Measurements from ENCODE around the gene AADACL4. TPM values are rescaled to one million over a fixed set of nuclear protein-coding genes. Genes with fewer than 3 reads are reported as not detected.

Gene AADACL4
- total and polyA plus RNA-seq, 2 experiments from 2014 or later = not detected

- H3F3A ChIP-seq (replicated peaks; ENCODE audit: low read depth) = 0 out of 2 replicates have a peak, but pooled peaks cover 4% of the 10 kb centered on the region
- ATAC-seq (no peak), DNase-seq (ENCODE audit: low spot score) (no peak)
- Mint-ChIP-seq H3K4me3 (no peak overlapping the region), H3K27ac (no peak overlapping the region), H3K27me3 (ENCODE audit: insufficient read depth, low read depth, poor library complexity) (peaks cover 11% of the 10 kb centered on the region), H3K9me3 (no peaks in the 10 kb centered on the region), H3K36me3 (ENCODE audit: low read depth) (peaks cover 50% of the 10 kb centered on the region), H3K4me1 (peaks cover 43% of the 10 kb centered on the region)
- no peak overlapping the region for H3K4me3 ChIP-seq
- H4K20me1 ChIP-seq (replicated peaks; ENCODE audit: insufficient read depth) = no peaks in the 10 kb centered on the region; the same call in 1 of the 2 replicates
- H3K27ac ChIP-seq (ENCODE audit: low read depth) = no peak overlapping the region
- TF ChIP-seq JUNB (IDR thresholded peaks at IDR 0.05; ENCODE audit: unreplicated experiment) (no peak), NANOG (IDR thresholded peaks at IDR 0.05; ENCODE audit: borderline replicate concordance) (no peak), ETS1 (IDR thresholded peaks at IDR 0.05) (no peak), EZH2 (IDR thresholded peaks at IDR 0.05; ENCODE audit: low read depth, unreplicated experiment) (no peak), CREB1 (CRISPR knock-in tag; IDR thresholded peaks at IDR 0.05; ENCODE audit: low read depth) (no peak), ZNF114 (CRISPR knock-in tag; IDR thresholded peaks at IDR 0.05) (no peak), EZH2phosphoT487 (IDR thresholded peaks at IDR 0.05; ENCODE audit: unreplicated experiment) (no peak), POLR2AphosphoS5 (IDR thresholded peaks at IDR 0.05; ENCODE audit: low read depth) (no peak)
- TF ChIP-seq, protein P1, sequence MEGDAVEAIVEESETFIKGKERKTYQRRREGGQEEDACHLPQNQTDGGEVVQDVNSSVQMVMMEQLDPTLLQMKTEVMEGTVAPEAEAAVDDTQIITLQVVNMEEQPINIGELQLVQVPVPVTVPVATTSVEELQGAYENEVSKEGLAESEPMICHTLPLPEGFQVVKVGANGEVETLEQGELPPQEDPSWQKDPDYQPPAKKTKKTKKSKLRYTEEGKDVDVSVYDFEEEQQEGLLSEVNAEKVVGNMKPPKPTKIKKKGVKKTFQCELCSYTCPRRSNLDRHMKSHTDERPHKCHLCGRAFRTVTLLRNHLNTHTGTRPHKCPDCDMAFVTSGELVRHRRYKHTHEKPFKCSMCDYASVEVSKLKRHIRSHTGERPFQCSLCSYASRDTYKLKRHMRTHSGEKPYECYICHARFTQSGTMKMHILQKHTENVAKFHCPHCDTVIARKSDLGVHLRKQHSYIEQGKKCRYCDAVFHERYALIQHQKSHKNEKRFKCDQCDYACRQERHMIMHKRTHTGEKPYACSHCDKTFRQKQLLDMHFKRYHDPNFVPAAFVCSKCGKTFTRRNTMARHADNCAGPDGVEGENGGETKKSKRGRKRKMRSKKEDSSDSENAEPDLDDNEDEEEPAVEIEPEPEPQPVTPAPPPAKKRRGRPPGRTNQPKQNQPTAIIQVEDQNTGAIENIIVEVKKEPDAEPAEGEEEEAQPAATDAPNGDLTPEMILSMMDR (conservative IDR thresholded peaks at IDR 0.05; ENCODE audit: low read depth in 2 of 2) = no peak
- TF ChIP-seq, protein P2, sequence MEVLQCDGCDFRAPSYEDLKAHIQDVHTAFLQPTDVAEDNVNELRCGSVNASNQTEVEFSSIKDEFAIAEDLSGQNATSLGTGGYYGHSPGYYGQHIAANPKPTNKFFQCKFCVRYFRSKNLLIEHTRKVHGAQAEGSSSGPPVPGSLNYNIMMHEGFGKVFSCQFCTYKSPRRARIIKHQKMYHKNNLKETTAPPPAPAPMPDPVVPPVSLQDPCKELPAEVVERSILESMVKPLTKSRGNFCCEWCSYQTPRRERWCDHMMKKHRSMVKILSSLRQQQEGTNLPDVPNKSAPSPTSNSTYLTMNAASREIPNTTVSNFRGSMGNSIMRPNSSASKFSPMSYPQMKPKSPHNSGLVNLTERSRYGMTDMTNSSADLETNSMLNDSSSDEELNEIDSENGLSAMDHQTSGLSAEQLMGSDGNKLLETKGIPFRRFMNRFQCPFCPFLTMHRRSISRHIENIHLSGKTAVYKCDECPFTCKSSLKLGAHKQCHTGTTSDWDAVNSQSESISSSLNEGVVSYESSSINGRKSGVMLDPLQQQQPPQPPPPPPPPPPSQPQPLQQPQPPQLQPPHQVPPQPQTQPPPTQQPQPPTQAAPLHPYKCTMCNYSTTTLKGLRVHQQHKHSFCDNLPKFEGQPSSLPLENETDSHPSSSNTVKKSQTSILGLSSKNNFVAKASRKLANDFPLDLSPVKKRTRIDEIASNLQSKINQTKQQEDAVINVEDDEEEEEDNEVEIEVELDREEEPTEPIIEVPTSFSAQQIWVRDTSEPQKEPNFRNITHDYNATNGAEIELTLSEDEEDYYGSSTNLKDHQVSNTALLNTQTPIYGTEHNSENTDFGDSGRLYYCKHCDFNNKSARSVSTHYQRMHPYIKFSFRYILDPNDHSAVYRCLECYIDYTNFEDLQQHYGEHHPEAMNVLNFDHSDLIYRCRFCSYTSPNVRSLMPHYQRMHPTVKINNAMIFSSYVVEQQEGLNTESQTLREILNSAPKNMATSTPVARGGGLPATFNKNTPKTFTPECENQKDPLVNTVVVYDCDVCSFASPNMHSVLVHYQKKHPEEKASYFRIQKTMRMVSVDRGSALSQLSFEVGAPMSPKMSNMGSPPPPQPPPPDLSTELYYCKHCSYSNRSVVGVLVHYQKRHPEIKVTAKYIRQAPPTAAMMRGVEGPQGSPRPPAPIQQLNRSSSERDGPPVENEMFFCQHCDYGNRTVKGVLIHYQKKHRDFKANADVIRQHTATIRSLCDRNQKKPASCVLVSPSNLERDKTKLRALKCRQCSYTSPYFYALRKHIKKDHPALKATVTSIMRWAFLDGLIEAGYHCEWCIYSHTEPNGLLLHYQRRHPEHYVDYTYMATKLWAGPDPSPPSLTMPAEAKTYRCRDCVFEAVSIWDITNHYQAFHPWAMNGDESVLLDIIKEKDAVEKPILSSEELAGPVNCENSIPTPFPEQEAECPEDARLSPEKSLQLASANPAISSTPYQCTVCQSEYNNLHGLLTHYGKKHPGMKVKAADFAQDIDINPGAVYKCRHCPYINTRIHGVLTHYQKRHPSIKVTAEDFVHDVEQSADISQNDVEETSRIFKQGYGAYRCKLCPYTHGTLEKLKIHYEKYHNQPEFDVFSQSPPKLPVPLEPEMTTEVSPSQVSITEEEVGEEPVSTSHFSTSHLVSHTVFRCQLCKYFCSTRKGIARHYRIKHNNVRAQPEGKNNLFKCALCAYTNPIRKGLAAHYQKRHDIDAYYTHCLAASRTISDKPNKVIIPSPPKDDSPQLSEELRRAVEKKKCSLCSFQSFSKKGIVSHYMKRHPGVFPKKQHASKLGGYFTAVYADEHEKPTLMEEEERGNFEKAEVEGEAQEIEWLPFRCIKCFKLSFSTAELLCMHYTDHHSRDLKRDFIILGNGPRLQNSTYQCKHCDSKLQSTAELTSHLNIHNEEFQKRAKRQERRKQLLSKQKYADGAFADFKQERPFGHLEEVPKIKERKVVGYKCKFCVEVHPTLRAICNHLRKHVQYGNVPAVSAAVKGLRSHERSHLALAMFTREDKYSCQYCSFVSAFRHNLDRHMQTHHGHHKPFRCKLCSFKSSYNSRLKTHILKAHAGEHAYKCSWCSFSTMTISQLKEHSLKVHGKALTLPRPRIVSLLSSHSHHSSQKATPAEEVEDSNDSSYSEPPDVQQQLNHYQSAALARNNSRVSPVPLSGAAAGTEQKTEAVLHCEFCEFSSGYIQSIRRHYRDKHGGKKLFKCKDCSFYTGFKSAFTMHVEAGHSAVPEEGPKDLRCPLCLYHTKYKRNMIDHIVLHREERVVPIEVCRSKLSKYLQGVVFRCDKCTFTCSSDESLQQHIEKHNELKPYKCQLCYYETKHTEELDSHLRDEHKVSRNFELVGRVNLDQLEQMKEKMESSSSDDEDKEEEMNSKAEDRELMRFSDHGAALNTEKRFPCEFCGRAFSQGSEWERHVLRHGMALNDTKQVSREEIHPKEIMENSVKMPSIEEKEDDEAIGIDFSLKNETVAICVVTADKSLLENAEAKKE (CRISPR knock-in tag; IDR thresholded peaks at IDR 0.05) = no peak
- TF ChIP-seq, protein P3, sequence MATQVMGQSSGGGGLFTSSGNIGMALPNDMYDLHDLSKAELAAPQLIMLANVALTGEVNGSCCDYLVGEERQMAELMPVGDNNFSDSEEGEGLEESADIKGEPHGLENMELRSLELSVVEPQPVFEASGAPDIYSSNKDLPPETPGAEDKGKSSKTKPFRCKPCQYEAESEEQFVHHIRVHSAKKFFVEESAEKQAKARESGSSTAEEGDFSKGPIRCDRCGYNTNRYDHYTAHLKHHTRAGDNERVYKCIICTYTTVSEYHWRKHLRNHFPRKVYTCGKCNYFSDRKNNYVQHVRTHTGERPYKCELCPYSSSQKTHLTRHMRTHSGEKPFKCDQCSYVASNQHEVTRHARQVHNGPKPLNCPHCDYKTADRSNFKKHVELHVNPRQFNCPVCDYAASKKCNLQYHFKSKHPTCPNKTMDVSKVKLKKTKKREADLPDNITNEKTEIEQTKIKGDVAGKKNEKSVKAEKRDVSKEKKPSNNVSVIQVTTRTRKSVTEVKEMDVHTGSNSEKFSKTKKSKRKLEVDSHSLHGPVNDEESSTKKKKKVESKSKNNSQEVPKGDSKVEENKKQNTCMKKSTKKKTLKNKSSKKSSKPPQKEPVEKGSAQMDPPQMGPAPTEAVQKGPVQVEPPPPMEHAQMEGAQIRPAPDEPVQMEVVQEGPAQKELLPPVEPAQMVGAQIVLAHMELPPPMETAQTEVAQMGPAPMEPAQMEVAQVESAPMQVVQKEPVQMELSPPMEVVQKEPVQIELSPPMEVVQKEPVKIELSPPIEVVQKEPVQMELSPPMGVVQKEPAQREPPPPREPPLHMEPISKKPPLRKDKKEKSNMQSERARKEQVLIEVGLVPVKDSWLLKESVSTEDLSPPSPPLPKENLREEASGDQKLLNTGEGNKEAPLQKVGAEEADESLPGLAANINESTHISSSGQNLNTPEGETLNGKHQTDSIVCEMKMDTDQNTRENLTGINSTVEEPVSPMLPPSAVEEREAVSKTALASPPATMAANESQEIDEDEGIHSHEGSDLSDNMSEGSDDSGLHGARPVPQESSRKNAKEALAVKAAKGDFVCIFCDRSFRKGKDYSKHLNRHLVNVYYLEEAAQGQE (IDR thresholded peaks at IDR 0.05; ENCODE audit: unreplicated experiment) = no peak
- H3K36me3 ChIP-seq (ENCODE audit: insufficient read depth) = 0 out of 2 replicates have a peak, but pooled peaks cover 3% of the 10 kb centered on the region
- H3K9me2 ChIP-seq (ENCODE audit: insufficient read depth) = no peaks in the 10 kb centered on the region
- peaks cover 79% of the 10 kb centered on the region for H3K79me2 ChIP-seq (replicated peaks; ENCODE audit: insufficient read depth)
- peaks cover 21% of the 10 kb centered on the region for H3K4me1 ChIP-seq (ENCODE audit: insufficient read depth)
- no peak overlapping the region for H3K4me2 ChIP-seq
- no peaks in the 10 kb centered on the region for H3K27me3 ChIP-seq (ENCODE audit: insufficient read depth)
- no peak overlapping the region for H2AFZ ChIP-seq
Observed at GRCh38 chr1:12610941-12611340, 32.9 kb upstream of the AADACL4 start.

Data from GM23338 (cell line).